Measurements from ENCODE around the gene PI4K2A.

Gene PI4K2A

DNA sequence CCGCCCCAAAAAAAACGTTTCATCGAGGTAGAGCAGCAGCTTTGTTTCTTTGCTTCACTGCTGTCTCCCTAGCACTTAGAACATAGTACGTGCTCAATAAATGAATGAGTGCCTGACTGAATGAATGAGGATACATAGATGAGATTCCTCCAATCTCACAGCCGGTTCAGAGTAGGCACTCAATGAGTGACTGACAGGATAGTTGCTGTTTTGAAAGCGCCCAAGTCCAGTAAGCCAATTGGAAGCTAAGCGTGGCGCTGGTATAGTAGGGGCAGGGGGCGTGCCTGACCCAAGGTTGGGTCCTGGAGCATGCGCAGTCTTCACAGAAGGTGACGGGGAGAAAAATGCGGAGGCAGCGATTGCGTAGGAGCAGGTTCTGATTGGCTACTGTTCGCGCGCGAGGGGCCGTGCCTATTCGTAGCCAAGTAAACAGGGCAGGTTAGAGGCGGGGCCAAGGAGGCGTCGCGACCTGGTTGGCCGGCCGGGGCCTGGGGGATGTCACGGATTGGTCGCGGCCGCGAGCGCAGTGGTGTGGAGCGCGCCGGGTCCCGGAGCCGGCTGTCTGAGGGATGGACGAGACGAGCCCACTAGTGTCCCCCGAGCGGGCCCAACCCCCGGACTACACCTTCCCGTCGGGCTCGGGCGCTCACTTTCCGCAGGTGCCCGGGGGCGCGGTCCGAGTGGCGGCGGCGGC lies at the start of gene PI4K2A:
TSS of gene PI4K2A (plus strand) at position 498 of the 694 bp plus-strand sequence. CDS start at position 570, 72 bp downstream.
- peak; percentile 93 for DNase-seq

DNA sequence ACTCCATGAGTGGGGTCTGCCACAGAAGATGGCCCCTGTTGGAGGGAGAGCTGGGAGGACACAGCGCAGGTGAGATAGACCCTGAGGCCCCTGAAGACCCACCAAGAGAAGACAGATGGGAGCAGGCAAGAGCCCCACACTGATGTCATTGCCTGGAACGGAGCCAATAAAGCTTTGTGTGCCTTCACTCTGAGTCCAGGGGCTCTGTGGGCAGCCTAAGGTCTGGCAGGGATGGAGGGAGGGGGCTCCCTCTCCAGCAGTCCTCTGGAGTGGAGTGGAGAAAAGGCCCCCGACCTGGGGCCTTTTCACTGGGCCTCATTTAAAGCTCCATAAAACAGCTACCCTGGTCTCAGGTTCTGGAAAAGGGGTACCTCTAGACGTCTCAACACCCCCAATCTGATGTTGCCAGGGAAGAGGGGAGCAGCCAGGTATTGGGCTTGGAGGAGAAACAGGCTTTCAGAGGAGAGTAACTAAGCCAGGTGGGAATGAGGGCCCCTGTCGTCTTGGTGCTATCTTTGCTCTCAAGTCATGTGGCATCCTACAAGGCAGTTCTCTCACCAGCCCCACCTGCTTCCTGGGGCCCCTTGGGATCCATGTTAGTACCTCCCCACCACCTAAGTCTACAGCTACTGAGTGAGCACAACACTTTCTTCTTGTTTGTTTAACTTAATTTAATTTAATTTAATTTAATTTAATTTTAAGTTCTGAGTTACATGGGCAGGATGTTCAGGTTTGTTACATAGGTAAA lies 49.5 kb upstream of the PI4K2A start:
- no peak for DNase-seq

GRCh38 chr10:97593421-97593820 lies 47.0 kb upstream of the PI4K2A start:
- DNase-seq: no peak

DNA sequence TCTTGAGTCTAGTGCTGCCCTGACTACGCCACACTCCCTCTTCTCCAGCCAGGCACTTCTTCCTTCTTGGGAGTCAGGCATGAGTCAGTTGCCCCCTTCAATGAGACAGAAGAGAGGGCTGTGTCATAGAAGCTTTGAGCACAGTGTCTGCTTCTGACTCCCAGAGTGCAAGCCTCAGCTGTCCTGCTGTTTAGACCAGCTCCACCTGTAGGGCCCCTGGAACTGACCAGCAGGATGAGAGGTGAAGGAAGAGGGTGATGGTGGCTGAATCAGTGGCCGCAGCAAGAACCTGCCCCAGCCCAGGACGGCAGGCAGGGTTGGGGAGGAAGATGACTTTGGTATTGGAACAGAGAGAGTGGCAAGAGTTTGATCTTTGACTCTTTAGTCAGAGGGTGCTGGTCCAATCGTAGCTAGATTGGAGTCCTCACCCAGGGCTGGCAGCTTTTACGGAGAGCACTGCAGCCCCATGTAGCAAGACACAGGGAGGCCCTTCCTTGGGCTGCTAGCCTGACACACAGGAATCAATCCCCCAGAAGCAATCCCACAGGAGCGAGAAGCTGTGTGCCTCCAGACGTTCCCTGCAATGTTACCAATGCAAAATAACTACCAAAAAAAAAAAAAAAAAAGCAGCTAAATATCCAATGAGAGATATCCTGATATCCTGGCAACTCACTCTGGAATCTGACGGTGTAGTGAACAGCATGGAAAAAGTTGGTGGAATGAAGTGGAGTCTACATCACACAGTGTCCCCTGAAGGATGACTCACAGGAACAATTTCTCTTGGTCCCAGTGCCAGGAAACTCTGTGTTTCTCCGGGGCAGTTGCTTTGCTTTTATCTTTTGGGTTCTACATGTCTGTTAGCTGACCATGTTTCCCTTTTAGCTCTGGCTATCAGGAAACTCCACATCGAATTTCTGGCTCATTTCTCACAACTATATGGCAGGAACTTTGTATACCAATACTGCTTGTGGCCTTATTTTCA lies 44.1 kb upstream of the PI4K2A start:
- DNase-seq: no peak

GRCh38 chr10:97597778-97598177 lies 42.7 kb upstream of the PI4K2A start:
- no peak for DNase-seq

DNA sequence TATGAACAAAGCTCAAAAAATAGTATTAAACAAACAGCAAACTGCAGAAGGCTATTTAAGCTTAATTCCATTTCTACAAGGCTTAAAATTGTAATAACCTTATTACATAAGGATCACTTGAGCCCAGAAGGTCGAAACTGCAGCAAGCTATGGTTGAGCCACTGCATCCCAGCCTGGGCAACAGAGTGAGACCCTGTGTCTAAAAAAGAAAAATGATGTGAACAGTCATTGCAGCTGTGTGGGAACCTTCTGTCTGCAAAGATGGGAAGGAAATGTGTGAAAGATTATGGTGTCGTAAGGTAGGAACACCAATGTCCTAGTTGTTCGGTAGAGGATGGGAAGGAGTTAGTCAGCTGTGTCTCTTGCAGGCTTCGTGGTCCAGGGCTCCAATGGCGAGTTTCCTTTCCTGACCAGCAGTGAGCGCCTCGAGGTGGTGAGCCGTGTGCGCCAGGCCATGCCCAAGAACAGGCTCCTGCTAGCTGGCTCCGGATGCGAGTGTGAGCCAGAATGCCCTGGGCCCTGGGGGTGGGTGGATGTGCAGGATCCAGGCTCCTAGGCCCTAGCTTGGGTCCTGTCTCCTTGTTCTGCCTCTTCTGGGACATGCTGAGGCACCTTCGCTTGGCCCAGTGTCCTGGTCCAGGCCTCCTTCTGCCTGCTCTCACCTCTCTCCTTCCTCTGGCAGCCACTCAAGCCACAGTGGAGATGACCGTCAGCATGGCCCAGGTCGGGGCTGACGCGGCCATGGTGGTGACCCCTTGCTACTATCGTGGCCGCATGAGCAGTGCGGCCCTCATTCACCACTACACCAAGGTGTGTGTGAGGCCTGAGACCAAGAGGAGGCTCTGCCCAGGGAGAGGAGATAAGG lies 41.8 kb upstream of the PI4K2A start:
- no peak for DNase-seq

GRCh38 chr10:97599272-97599619 lies 41.2 kb upstream of the PI4K2A start:
- DNase-seq: no peak

GRCh38 chr10:97600616-97601015 lies 39.9 kb upstream of the PI4K2A start:
- no peak for DNase-seq

DNA sequence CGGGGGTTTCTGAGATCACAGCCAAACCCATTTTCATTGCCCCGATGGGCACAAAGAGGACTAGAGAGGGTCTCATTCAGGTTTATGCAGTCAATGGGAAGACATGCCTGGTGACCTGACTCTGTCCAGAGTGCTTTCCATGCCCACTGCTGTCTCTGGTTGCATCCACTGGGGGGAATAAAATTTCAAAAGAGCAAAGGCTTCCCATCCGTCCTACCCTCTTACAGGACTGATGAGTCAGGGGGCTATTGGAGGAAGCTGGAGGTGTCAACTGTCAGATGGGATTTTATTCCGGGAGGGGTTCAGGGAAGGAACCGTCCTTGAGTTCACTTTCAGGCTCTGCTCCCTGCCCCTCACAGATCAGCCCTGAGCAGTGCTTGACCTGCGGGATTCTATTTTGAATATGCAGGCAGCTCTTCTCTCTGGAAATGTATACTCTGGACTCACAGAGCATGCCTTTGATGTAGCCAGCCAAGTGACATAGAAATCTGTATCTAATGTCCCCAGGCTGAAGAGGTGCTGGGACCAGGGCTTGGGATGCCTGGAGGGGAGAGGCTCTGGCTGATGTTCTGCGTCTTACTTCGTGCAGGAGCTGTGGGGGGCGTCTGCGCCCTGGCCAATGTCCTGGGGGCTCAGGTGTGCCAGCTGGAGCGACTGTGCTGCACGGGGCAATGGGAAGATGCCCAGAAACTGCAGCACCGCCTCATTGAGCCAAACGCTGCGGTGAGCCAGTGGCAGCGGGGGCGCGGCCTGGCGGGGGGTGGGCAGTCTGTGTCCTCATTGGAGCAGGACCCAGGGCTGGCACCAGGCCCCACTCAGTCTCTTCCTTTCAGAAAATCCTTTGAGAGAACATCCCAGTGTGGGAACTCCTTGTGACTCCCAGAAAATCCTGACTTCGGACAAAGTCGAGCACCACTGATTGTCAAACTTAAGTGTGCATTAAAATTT lies 38.9 kb upstream of the PI4K2A start:
- DNase-seq: no peak

DNA sequence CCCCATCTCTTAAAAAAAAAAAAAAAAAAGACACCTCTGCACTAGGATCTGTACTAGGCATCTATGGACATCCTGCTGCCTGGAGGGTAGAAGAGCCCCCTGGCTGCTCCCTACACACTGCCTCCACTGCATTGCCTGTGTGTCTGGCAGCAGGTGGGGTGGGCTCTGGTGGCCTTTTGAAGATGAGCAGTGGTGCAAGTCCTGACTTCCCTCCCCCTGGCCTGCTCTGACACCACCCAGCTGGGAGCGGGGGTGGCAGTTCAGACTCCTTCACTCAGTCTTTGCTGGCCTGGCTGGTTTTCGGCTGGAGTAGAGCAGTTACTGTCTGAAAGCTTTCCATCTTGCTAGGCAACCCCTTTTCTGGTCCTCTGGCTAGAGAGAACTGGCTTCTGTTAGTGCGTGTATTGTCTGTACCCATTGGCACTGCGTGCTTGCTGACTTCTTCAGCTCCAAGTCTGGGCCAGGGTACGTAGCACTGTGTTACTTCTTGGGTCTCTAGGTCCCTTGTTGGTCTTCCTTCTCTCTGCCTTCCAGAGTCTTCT lies 33.3 kb upstream of the PI4K2A start:
- no peak for DNase-seq

DNA sequence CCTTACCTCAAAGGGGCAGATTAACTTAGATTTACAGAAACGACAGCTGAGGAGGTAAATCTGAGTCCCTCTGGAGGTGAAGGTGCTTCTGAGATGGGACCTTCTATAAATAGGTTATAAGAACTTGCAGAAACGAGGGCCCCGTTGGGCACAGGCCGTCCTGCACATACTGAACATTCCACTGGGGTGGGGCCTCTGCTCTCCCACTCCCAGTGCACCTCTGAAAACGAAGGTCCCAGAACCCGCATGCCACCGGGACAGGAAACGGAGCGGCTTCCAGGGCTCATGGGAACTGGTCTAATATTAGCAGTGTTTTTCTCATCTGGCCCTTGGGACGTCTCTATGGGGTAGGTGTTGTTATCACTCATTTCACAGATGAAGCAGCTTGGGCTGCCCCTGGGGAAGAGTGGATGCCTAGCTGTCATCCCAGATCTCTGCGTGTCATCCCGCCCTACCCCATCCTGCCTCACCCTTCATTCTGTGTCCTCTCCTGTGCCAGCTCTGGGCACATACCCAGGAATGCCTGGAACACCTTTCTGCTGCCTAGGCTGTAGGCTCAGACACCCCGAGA lies 31.4 kb upstream of the PI4K2A start:
- no peak for DNase-seq

- DNase-seq: no peak
Observed at GRCh38 chr10:97611473-97611872, 29.0 kb upstream of the PI4K2A start.

DNA sequence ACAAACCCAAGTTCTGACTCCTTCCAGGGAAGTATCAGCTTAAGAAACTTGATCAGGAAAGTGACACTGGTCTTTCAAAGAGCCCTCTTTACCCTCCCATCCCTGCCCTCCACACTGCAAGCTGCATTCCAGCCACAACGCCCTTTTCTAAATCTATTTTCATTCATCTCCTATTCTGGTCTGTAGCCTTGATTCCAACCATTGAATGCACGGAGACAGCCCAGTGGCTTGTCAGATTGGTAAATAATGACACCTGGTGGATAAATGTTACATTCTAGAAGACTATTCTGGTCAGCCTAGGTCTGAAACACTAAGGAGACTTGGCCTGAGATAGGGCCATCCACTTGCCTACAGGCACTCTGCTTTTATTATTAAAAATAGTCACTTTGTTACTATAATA lies 28.1 kb upstream of the PI4K2A start:
- no peak for DNase-seq

DNA sequence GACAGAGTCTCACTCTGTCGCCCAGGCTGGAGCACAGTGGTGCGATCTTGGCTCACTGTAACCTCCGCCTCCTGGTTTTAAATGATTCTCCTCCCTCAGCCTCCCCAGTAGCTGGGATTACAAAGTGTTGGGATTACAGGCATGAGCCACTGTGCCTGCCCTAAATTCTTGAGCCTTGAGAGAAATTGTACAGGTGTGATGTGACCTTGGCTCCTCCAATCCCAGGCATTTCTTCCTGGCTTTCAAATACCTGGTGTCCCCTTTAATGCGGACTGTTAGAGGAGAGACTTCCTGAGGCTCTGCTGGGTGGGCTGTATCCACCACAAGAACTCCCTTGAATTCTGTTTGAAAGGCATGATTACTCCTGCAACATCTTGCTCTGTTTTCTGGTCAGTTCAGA lies 22.2 kb upstream of the PI4K2A start:
- DNase-seq: no peak

GRCh38 chr10:97618733-97619132 lies 21.7 kb upstream of the PI4K2A start:
- DNase-seq: no peak

- no peak for DNase-seq
Observed at GRCh38 chr10:97623277-97623676, 17.2 kb upstream of the PI4K2A start.

DNA sequence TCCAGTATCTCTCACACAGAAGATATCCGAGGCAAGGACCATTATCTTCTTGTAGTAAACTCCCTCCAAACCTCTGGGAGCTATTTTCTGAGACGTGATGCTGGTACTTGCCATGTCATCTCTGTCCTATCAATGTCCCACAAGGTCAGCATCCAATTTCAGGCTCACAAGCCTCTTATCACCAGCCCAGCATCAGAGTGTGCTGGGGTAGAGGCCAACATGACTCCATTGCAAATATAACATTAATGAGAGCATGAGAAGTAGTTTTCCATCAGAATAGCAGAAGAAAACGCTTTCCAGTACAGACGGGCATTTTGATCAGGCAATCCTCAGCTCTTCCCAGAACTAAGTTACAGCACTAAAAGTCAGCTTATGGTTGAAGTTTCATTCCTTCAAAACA lies 12.7 kb upstream of the PI4K2A start:
- DNase-seq: no peak

DNA sequence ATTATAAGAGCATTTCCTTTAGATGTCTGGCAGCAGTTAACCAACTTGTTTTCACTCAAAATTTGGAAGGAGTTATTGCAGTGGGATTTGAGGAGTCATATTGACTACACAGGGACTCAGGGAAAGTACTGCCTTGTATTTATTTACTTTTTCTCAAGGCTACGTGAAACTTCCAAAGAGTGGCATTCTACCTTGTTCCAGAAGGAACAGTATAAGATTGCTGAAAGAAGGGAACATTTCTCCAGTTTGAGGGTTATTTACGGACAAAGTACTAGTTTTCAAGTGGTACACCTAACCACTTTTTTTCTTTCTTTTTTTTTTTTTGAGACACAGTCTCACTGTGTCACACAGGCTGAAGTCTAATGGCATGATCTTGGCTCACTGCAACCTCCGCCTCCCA lies 12.2 kb upstream of the PI4K2A start:
- DNase-seq: no peak

DNA sequence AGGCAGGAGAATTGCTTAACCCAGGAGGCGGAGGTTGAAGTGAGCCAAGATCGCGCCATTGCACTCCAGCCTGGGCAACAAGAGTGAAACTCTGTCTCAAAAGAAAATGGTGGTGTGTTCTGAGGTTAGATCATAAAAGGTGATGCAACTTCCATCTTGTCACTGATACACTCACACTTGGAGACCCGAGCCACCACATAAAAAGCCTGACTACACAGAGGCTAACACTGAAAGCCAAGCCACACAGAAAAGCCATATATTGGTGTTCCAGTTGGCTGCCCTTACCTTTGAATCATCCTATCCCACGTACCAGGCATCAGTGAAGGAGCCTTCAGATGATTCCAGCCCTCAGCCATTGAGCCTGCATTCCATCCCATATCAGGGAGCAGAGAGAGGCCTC lies 11.2 kb upstream of the PI4K2A start:
- DNase-seq: no peak

GRCh38 chr10:97631098-97631497 lies 9.4 kb upstream of the PI4K2A start:
- no peak for DNase-seq

Measured in NCI-H526 treated with DMSO at 0.1 percent for 48 hours (cell line).